ENCODE measurements around the gene ALAD. TPM values are rescaled to one million over a fixed set of nuclear protein-coding genes. Genes with fewer than 3 reads are reported as not detected.

Gene ALAD
- total and polyA plus RNA-seq, 2 of the 8 experiments (the other 6 are each of a cell fraction or from before 2014, with no cell fraction given) = 8.2 to 15.3 TPM

DNA sequence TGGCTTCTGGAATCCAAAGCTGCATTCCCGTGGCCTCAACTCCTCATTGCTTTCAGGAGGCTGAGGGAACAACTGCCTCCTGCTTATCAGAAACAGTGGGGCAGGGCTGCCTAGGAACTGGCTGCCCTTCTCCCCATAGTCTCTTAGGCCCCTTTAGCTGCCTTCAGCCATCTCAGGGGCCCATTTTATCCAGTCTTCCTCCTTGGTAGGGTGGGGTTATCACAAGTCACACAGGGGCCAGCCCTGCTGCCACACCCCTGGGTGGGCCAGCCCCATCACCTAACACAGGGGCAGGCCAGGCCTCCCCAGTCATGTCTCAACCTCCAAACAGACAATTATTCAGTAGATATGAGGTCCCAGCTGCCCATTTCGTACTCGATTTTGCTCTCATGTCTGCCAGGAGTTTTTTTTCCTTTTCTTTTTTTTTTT lies 3.9 kb downstream of the ALAD start:
- CTCF ChIA-PET (ENCODE audit: partially characterized antibody) = interaction anchor here (1.2 to 2.0 kb wide), 4 partner anchors 10 to 27 kb away, joined by 3 to 4 read pairs (median 4); no protein-coding TSS in a partner anchor
- H2BK15ac ChIP-seq (ENCODE audit: low read length) = no peak overlapping the region
- no peaks in the 10 kb centered on the region for H3K36me3 ChIP-seq (ENCODE audit: control insufficient read depth in 2 of 4, insufficient read depth in 4 of 4, low read length in 3 of 4)

More for the DNA sequence above, 3.9 kb downstream of the ALAD start:
- Histone ChIP-seq H3K56ac (replicated peaks; ENCODE audit: insufficient read length, low read depth, low read length) (no peak overlapping the region), H3K14ac (ENCODE audit: insufficient read length) (no peak overlapping the region), H3K18ac (ENCODE audit: extremely low read depth, low read length) (no peak overlapping the region), H3K79me2 (ENCODE audit: control insufficient read depth in 1 of 2, insufficient read depth in 2 of 2, low read length in 2 of 2) (no peaks in the 10 kb centered on the region), H3K4me1 (replicated peaks in 1 of 4; ENCODE audit: control insufficient read depth in 3 of 4, insufficient read depth in 4 of 4, low read length in 3 of 4) (peaks cover 0 to 2% (median 0%) of the 10 kb centered on the region in 4 experiments; a peak in 2 of 7 replicates), H3K79me1 (ENCODE audit: low read depth, low read length) (no peaks in the 10 kb centered on the region; the same call in 1 of the 2 replicates), H2AFZ (ENCODE audit: low read length) (no peak overlapping the region), H2BK120ac (replicated peaks; ENCODE audit: low read depth, low read length) (no peak overlapping the region), H2BK20ac (ENCODE audit: low read length) (no peak overlapping the region), H2AK5ac (ENCODE audit: low read depth, low read length) (no peak overlapping the region), H3K23ac (ENCODE audit: insufficient read length) (no peak overlapping the region), H3K4ac (replicated peaks; ENCODE audit: insufficient read length, low read depth, low read length) (no peak overlapping the region), H3K9me3 (ENCODE audit: insufficient read depth in 2 of 2, low read depth in 1 of 2, low read length in 1 of 2) (no peaks in the 10 kb centered on the region), H4K8ac (ENCODE audit: extremely low read depth, insufficient read depth, low read length) (no peak overlapping the region), H2BK5ac (ENCODE audit: low read depth, low read length) (no peak overlapping the region), H3K27ac (ENCODE audit: low read depth, low read length) (no peak overlapping the region), H3K27me3 (replicated peaks in 1 of 4; ENCODE audit: control insufficient read depth in 3 of 4, extremely low read depth in 1 of 4, insufficient read depth in 3 of 4, low read length in 3 of 4) (no peaks in the 10 kb centered on the region), H3K9ac (replicated peaks in 1 of 4; ENCODE audit: extremely low read depth in 1 of 4, low read depth in 3 of 4, low read length in 3 of 4) (no peak overlapping the region), H3K23me2 (ENCODE audit: low read depth, low read length) (no peaks in the 10 kb centered on the region), H3K4me3 (ENCODE audit: extremely low read depth in 1 of 4, insufficient read depth in 2 of 4, low read depth in 3 of 4, low read length in 4 of 4) (no peak overlapping the region), H3K4me2 (ENCODE audit: insufficient read depth in 1 of 2, low read depth in 2 of 2, low read length in 2 of 2) (no peak overlapping the region), H4K5ac (ENCODE audit: insufficient read length, low read depth, low read length) (no peak overlapping the region), H2BK12ac (ENCODE audit: low read depth, low read length) (no peak overlapping the region), H4K20me1 (replicated peaks in 1 of 2; ENCODE audit: control insufficient read depth in 1 of 2, insufficient read depth in 2 of 2, low read length in 2 of 2) (no peaks in the 10 kb centered on the region), H4K91ac (replicated peaks; ENCODE audit: insufficient read length, low read length) (no peak overlapping the region)
- FAIRE-seq (no peak), DNase-seq (ENCODE audit: low read depth in 1 of 2, low spot score in 2 of 2) (no peak)
- POLR2A ChIA-PET (ENCODE audit: partially characterized antibody) = interaction anchor here (1.1 to 1.5 kb wide), 2 partner anchors 10 to 13 kb away, joined by 4 to 6 read pairs; partner anchors contain the start of genes C9orf43 and POLE3
- TF ChIP-seq PHF8 (conservative IDR thresholded peaks at IDR 0.05; ENCODE audit: low read depth, low read length) (no peak), SIX5 (IDR thresholded peaks at IDR 0.05; ENCODE audit: low read depth, low read length) (no peak), KDM5A (IDR thresholded peaks at IDR 0.05; ENCODE audit: low read length) (no peak), SIRT6 (IDR thresholded peaks at IDR 0.05; ENCODE audit: low read length) (no peak), TEAD4 (IDR thresholded peaks at IDR 0.05; ENCODE audit: low read depth, low read length) (no peak), BRCA1 (IDR thresholded peaks at IDR 0.05; ENCODE audit: low read depth, low read length) (no peak), FOSL1 (IDR thresholded peaks at IDR 0.05; ENCODE audit: insufficient read depth, low read depth, low read length) (no peak)
- 94% methylated on average over 3 of the region's 3 CpGs; no CpG with 5 or more reads in 1 of the 2 experiments for WGBS, 2 experiments (ENCODE audit: extremely low coverage in 1 of 2, insufficient coverage in 1 of 2, insufficient read length in 1 of 2, insufficient replicate concordance in 2 of 2, low coverage in 1 of 2, low lambda C conversion rate in 2 of 2, missing lambda C conversion rate in 1 of 2)

All from H1 (cell line).